Keratinocyte (primary cell): ENCODE measurements around the gene SMC2.

Experiments used
- CTCF ChIP-seq, 3 experiments: IDR thresholded peaks in 1 of 3; conservative IDR thresholded peaks in 1 of 3; optimal IDR thresholded peaks in 1 of 3; 2 replicates in 2 of 3; 3 replicates in 1 of 3; pipeline versions ENCODE3 to v1.5.1; 2011; ENCODE audit warnings: low read length in 3 of 3, mild to moderate bottlenecking in 3 of 3, moderate library complexity in 2 of 3, control low read depth in 1 of 3, inconsistent platforms in 1 of 3; ENCODE audit not compliant: insufficient read depth in 2 of 3; ENCODE audit errors: extremely low read depth in 1 of 3
- EZH2 ChIP-seq: IDR thresholded peaks from one replicate; pipeline ENCODE4 v1.6.1; 2012; ENCODE audit warnings: inconsistent platforms, mild to moderate bottlenecking, low read length, moderate library complexity

GRCh38 chr9:104107799-104108198, 13.7 kb downstream of the SMC2 start:
- no peak for TF ChIP-seq CTCF (optimal IDR thresholded peaks at IDR 0.05 in 1 of 3, IDR thresholded peaks at IDR 0.05 in 1 of 3, conservative IDR thresholded peaks at IDR 0.05 in 1 of 3; ENCODE audit: extremely low read depth in 1 of 3, insufficient read depth in 2 of 3, low read length in 3 of 3)
- TF ChIP-seq EZH2, result no peak
